CD4-positive, alpha-beta T cell treated with Interleukin-17A for 1 hour (primary cell): ENCODE results near the gene THAP4.

Experiments
- DNase-seq: peaks from one replicate; pipeline ENCODE4 v3.0.0-alpha.2; 2020

THAP4 gene

DNA sequence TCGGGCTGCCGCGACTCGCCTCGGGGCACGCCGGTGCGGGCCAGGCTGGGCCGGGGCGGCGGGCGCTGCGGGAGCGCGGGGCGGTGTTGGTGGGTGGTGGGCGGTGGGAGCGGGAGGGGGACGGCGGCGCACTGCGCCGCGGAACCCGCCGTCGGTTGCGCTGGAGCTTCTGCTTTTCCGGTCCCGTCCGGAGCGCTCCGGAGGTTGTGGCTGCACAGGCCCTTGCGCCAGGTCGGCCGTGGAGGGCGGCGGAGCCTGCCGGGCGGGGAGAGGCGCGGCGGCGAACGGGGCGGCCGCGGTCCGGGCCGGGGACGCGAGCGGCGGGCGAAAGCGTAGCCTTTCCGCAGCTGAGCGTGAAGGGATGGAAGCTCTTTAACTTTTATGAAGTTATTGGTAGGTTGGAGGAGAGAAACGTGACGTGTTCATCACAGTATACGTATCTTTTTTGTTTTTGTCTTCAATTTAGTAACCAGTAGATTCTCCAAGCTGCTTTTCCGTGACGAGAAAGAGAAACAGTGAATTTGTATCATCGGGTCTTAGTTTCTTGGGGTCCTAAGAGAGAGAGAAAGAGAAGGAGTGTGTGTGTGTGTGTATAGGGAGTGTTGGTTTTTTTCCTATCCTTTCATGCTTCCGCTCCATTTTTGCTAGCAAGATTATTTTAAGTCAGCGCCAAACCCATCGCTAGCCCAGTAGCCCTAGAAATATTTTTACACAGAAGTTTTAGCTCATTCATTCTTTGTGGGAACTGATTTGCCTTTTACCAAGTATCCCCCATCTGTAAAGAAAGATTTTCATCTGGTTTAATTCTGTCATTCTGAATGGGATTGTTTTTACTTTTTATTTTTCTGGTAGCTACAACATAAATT is 1.1 kb upstream of the THAP4 start:
- DNase-seq, result no peak

DNA sequence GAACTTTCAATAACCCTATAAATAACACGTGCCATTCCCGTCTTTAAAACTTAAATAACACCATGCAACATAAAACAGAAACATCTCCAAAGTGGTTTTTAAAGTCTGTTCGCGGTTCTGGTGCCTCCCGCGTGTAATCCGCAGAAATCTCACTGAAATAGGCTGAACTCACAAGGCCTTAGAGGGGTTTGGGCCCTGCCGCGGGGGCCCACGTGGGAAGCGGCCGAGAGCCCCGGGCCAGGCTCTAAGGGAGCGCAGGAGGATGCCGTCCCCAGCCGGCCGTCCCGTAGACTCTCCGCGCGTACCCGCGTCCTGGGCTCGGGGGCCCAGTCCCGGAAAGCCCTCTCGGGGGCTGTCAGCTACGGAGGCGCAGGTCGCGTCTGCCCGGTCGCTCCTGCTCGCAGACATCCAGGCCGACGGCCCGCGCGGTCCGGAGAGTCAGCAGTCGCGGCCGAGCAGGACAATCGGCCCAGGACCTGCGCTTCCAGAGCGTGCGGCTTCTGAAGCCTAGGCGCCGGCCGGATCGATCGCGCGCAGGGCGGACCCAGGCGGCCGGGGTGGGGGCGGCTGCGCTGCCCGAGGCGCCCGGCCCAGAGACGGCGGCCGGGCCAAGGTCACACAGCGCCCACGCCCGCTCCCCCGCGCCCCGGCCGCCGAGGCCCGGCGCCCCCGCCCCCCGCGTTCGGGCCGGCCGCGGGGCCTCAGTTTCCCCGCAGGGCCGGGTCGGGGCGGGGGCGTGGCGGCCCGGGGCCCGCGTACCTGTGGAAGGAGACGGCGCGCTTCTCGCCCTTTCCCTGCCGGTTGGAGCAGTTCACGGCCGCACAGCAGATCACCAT is 558 bp downstream of the THAP4 start:
- DNase-seq, result peak; percentile 20

DNA sequence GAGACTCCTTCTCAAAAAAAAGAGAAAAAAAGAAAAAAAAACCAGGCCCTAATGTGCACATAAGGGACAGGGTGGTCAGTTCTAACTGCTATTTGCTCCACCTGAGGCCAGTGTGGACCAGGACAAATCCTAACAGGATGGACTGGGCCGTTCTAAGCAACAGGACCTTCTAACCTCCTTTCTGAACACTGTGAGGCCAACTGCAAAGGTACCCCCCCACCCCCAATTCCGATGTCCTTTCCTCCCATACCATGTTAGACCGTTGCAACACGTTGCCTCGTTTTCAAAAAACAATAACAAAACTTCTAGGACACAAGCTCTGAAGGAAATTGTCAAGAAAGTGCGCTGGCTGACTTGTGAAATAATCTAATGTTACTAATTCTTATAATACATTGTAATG is 1.2 kb downstream of the THAP4 start:
- no peak for DNase-seq

GRCh38 chr2:241633561-241633960 is 3.4 kb downstream of the THAP4 start:
- no peak for DNase-seq

- no peak for DNase-seq
These were observed 4.3 kb downstream of the THAP4 start for GRCh38 chr2:241632478-241633325.

GRCh38 chr2:241629762-241630435 is 7.1 kb downstream of the THAP4 start:
- DNase-seq, result no peak

GRCh38 chr2:241627675-241628074 is 9.3 kb downstream of the THAP4 start:
- no peak for DNase-seq

DNA sequence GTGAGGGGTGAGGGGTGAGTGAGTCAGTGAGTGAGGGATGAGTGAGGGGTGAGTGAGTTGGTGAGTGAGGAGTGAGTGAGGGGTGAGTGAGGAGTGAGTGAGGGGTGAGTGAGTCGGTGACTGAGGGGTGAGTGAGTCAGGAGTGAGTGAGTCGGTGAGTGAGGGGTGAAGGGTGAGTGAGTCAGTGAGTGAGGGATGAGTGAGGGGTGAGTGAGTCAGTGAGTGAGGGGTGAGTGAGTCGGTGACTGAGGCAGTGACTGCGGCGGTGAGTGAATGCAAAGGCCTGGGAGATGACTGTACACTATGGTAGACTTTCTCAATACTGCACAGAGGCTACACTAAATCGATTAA is 16.6 kb downstream of the THAP4 start:
- no peak for DNase-seq

- DNase-seq, result no peak
These were observed 17.1 kb downstream of the THAP4 start for GRCh38 chr2:241619597-241620418.

DNA sequence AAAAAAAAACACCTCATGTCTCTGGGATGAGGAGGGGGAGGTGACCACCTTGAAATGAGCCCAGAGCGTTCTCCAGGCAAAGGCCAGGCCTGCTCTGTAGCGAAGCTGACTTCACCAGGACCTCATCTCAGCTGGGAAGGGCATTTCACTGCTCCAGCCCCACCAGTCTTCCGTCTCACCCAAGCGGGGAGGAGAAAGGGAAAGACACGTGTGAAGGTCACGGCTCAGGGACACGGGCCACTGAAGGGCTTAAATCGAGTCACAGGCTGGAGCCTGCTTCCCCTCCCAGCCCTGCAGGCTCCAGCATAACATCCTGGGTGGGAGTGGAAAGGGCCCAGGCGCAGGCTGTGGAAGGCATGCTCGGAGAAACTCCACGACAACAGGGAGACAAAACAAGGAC is 18.1 kb downstream of the THAP4 start:
- DNase-seq, result no peak

GRCh38 chr2:241618296-241618805 is 18.6 kb downstream of the THAP4 start:
- no peak for DNase-seq

- peak; percentile 73 for DNase-seq
These were observed 19.4 kb downstream of the THAP4 start for GRCh38 chr2:241617431-241618154.

GRCh38 chr2:241616168-241617125 is 20.5 kb downstream of the THAP4 start:
- no peak for DNase-seq

- DNase-seq, result no peak
These were observed 21.4 kb downstream of the THAP4 start for GRCh38 chr2:241615522-241616052.

- DNase-seq, result no peak
These were observed 21.9 kb downstream of the THAP4 start for GRCh38 chr2:241615041-241615440.

GRCh38 chr2:241613017-241613780 is 23.8 kb downstream of the THAP4 start:
- no peak for DNase-seq

DNA sequence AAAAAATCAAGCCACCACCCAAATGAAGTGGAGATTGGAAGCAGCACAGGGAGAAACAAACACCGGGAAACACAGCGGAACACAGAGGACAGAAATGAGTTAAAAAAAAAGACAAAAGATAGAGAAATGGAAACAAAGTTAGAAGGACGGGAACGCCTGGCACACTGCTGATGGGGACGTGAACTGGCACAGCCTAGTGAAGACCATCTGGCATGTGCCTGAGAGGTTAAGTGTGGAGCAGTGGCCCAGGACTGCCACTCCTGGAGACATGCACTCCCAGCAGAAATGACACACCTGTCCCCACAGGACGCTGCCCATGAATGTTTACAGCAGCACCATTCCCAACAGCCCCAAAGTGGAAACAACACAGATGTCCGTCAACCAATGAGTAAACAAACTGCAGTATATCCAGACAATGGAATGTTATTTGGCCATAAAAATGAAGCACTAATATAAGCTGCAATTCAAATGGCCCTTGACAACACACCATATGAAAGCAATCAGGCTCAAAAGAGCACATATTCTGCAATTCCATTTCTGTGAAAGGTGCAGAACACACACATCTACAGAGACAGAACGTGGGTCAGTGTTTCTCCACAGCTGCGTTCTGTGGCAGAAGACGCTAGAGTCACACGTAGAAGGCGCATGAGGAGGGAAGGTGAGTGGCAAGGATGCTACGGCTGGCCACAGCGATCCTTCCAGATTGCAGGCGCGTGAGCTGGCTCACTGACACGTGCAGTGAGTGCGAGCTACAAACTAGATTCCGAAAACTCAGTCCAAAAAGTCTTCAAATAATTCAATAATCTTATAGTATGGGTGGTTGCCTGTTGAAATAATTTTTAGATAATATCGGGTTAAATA is 24.6 kb downstream of the THAP4 start:
- DNase-seq, result no peak
